GM23338 (cell line): ENCODE results near the gene GGT6. TPM values are rescaled to one million over a fixed set of nuclear protein-coding genes. Genes with fewer than 3 reads are reported as not detected.

Experiments
- ATAC-seq: fragments of 200-7000 bp; cut with Tn5 transposase; 3 replicates; pipeline ENCODE4 v1.9.1; 2020
- DNase-seq: peaks from one replicate; pipeline ENCODE4 v3.0.0-alpha.2; 2015; ENCODE audit warnings: low spot score
- H2AFZ ChIP-seq: fragments of 200-600 bp; sonication (generic); 2 replicates; pipeline ENCODE4 v1.8.0; 2016; ENCODE audit warnings: antibody characterized with exemption, mild to moderate bottlenecking, moderate library complexity
- H3F3A ChIP-seq: fragments of 200-600 bp; sonication (generic); replicated peaks from 2 replicates; pipeline ENCODE4 v1.8.0; 2017; ENCODE audit warnings: antibody characterized with exemption, mixed run types, low read depth
- H3K27ac ChIP-seq: fragments of 200-600 bp; sonication (generic); 2 replicates; pipeline ENCODE4 v1.6.1; 2016; ENCODE audit warnings: low read depth
- H3K27me3 ChIP-seq: fragments of 200-600 bp; sonication (generic); 2 replicates; pipeline ENCODE4 v1.8.0; 2016; ENCODE audit warnings: mild to moderate bottlenecking, mixed run types, moderate library complexity; ENCODE audit not compliant: insufficient read depth
- H3K36me3 ChIP-seq: fragments of 200-600 bp; sonication (generic); 2 replicates; pipeline ENCODE4 v1.8.0; 2016; ENCODE audit warnings: mild to moderate bottlenecking; ENCODE audit not compliant: insufficient read depth
- H3K4me1 ChIP-seq: fragments of 200-600 bp; sonication (generic); 2 replicates; pipeline ENCODE4 v1.8.0; 2016; ENCODE audit warnings: mild to moderate bottlenecking, moderate library complexity; ENCODE audit not compliant: insufficient read depth
- H3K4me2 ChIP-seq: fragments of 200-600 bp; sonication (generic); 2 replicates; pipeline ENCODE4 v1.7.1; 2017; ENCODE audit warnings: mixed run types
- H3K4me3 ChIP-seq: fragments of 200-600 bp; sonication (generic); 2 replicates; pipeline ENCODE4 v1.6.1; 2016; ENCODE audit warnings: mixed run types
- H3K79me2 ChIP-seq: fragments of 200-600 bp; sonication (generic); replicated peaks from 2 replicates; pipeline ENCODE4 v1.8.0; 2017; ENCODE audit warnings: mild to moderate bottlenecking; ENCODE audit not compliant: insufficient read depth
- H3K9me2 ChIP-seq: fragments of 200-600 bp; sonication (generic); 2 replicates; pipeline ENCODE4 v1.8.0; 2017; ENCODE audit not compliant: insufficient read depth
- H4K20me1 ChIP-seq: fragments of 200-600 bp; sonication (generic); replicated peaks from 2 replicates; pipeline ENCODE4 v1.8.0; 2017; ENCODE audit warnings: mild to moderate bottlenecking; ENCODE audit not compliant: insufficient read depth
- H3K27ac Mint-ChIP-seq: 2 replicates; pipeline ENCODE4 v1.8.0; 2020; ENCODE audit warnings: inconsistent platforms, mild to moderate bottlenecking, moderate library complexity, mixed read lengths
- H3K27me3 Mint-ChIP-seq: 3 replicates; pipeline ENCODE4 v1.8.0; 2022; ENCODE audit warnings: low read depth, mild to moderate bottlenecking, moderate library complexity, mixed read lengths, inconsistent platforms; ENCODE audit not compliant: insufficient read depth, poor library complexity
- H3K36me3 Mint-ChIP-seq: 3 replicates; pipeline ENCODE4 v1.8.0; 2021; ENCODE audit warnings: low read depth, mild to moderate bottlenecking, inconsistent platforms, moderate library complexity, mixed read lengths
- H3K4me1 Mint-ChIP-seq: 3 replicates; pipeline ENCODE4 v1.8.0; 2020; ENCODE audit warnings: mild to moderate bottlenecking, inconsistent platforms, mixed read lengths
- H3K4me3 Mint-ChIP-seq: 3 replicates; pipeline ENCODE4 v1.8.0; 2021; ENCODE audit warnings: moderate library complexity, mild to moderate bottlenecking, inconsistent platforms, mixed read lengths
- H3K9me3 Mint-ChIP-seq: 3 replicates; pipeline ENCODE4 v1.8.0; 2020; ENCODE audit warnings: moderate library complexity, mild to moderate bottlenecking, inconsistent platforms, mixed read lengths
- CREB1 ChIP-seq: fragments of 250-450 bp; sonication (Bioruptor Pico); IDR thresholded peaks from 2 replicates; pipeline ENCODE4 v1.5.0; 2020; ENCODE audit warnings: low read depth, mild to moderate bottlenecking, moderate library complexity
- CTCF ChIP-seq, 2 experiments: fragments of 200-600 bp in 1 of 2; sonication (generic) in 1 of 2; conservative IDR thresholded peaks; 2 replicates each; pipeline versions ENCODE4 v1.5.1 to v1.6.1; 2016 to 2017; ENCODE audit warnings: antibody characterized with exemption in 2 of 2, low read depth in 2 of 2, mild to moderate bottlenecking in 2 of 2, moderate library complexity in 1 of 2
- ETS1 ChIP-seq: IDR thresholded peaks from 2 replicates; pipeline ENCODE4 v1.6.1; 2016; ENCODE audit warnings: antibody characterized with exemption
- EZH2 ChIP-seq: fragments of 200-600 bp; sonication (generic); IDR thresholded peaks from one replicate; pipeline ENCODE4 v1.8.0; 2017; ENCODE audit warnings: antibody characterized with exemption, mild to moderate bottlenecking, low read depth; ENCODE audit not compliant: unreplicated experiment
- EZH2phosphoT487 ChIP-seq: fragments of 200-600 bp; sonication (generic); IDR thresholded peaks from one replicate; pipeline ENCODE4 v1.8.1; 2018; ENCODE audit warnings: antibody characterized with exemption; ENCODE audit not compliant: unreplicated experiment
- JUNB ChIP-seq: IDR thresholded peaks from one replicate; pipeline ENCODE4 v1.6.1; 2016; ENCODE audit warnings: antibody characterized with exemption; ENCODE audit not compliant: unreplicated experiment
- NANOG ChIP-seq: IDR thresholded peaks from 2 replicates; pipeline ENCODE4 v1.6.1; 2016; ENCODE audit warnings: antibody characterized with exemption, borderline replicate concordance
- POLR2AphosphoS5 ChIP-seq: IDR thresholded peaks from 2 replicates; pipeline ENCODE4 v1.6.1; 2016; ENCODE audit warnings: antibody characterized with exemption, low read depth
- REST ChIP-seq: IDR thresholded peaks from one replicate; pipeline ENCODE4 v1.6.1; 2018; ENCODE audit warnings: antibody characterized with exemption; ENCODE audit not compliant: unreplicated experiment
- STAT1 ChIP-seq: IDR thresholded peaks from one replicate; pipeline ENCODE4 v1.6.1; 2016; ENCODE audit warnings: antibody characterized with exemption; ENCODE audit not compliant: unreplicated experiment
- ZNF114 ChIP-seq: fragments of 250-450 bp; sonication (Bioruptor Pico); IDR thresholded peaks from 2 replicates; pipeline ENCODE4 v1.5.0; 2020; ENCODE audit warnings: mild to moderate bottlenecking, moderate library complexity
- ZNF331 ChIP-seq: fragments of 250-450 bp; sonication (Bioruptor Pico); IDR thresholded peaks from 2 replicates; pipeline ENCODE4 v1.5.0; 2020; ENCODE audit warnings: low read depth, mild to moderate bottlenecking, moderate library complexity
- ZNF462 ChIP-seq: fragments of 250-450 bp; sonication (Bioruptor Pico); IDR thresholded peaks from 2 replicates; pipeline ENCODE4 v1.5.0; 2020; ENCODE audit warnings: mild to moderate bottlenecking, moderate library complexity
- polyA plus RNA-seq: library from polyadenylated mRNA; unstranded; fragments of >200 nt; fragmentation: Nextera tagmentation; extraction: Ambion mirVana; gene quantifications from 2 replicates; pipeline ENCODE4 v1.2.1, GENCODE V29; 2016
- total RNA-seq: library from RNA; depleted of rRNA; stranded (reverse); fragments of >200 nt; shearing (Covaris generic); gene quantifications from 2 replicates; pipeline ENCODE4 v1.2.3, GENCODE V29; 2014

Gene GGT6
- total and polyA plus RNA-seq, 2 experiments from 2014 or later, result 0.24 TPM; not detected in 1

GRCh38 chr17:4556996-4557395, 3.4 kb downstream of the GGT6 start:
- TF ChIP-seq ZNF331 (CRISPR knock-in tag), result no peak
- TF ChIP-seq ZNF462, result no peak
- no peak for TF ChIP-seq REST
- TF ChIP-seq EZH2, result no peak
- no peak for TF ChIP-seq CTCF (conservative IDR thresholded peaks at IDR 0.05; ENCODE audit: low read depth in 2 of 2)
- no peak for TF ChIP-seq CREB1 (CRISPR knock-in tag)
- no peak for TF ChIP-seq STAT1
- TF ChIP-seq ETS1, result no peak
- no peak for TF ChIP-seq JUNB
- TF ChIP-seq NANOG, result no peak
- TF ChIP-seq EZH2phosphoT487, result no peak
- TF ChIP-seq POLR2AphosphoS5, result no peak
- no peak for TF ChIP-seq ZNF114 (CRISPR knock-in tag)
- no peaks in the 10 kb centered on the region for H3K9me3 Mint-ChIP-seq
- H3K36me3 Mint-ChIP-seq, result peaks cover 31% of the 10 kb centered on the region
- peaks cover 14% of the 10 kb centered on the region for H3K36me3 ChIP-seq
- H3K4me1 Mint-ChIP-seq, result peaks cover 35% of the 10 kb centered on the region
- peak overlapping the region; percentile 70; the same call in 1 of the 2 replicates for H2AFZ ChIP-seq
- H3K4me3 Mint-ChIP-seq, result no peak overlapping the region; the same call in 2 of the 3 replicates
- H4K20me1 ChIP-seq, result no peaks in the 10 kb centered on the region; the same call in none of the 2 replicates
- peaks cover 20% of the 10 kb centered on the region for H3K4me1 ChIP-seq
- H3K27ac ChIP-seq, result no peak overlapping the region
- H3K9me2 ChIP-seq, result no peaks in the 10 kb centered on the region
- no peaks in the 10 kb centered on the region for H3K27me3 ChIP-seq
- no peak overlapping the region for H3K4me2 ChIP-seq
- no peak for DNase-seq
- H3K79me2 ChIP-seq, result peaks cover 30% of the 10 kb centered on the region
- 0 out of 2 replicates have a peak, but pooled peaks cover 11% of the 10 kb centered on the region for H3F3A ChIP-seq
- no peak for ATAC-seq
- H3K27ac Mint-ChIP-seq, result no peak overlapping the region
- peaks cover 11% of the 10 kb centered on the region for H3K27me3 Mint-ChIP-seq
- H3K4me3 ChIP-seq, result no peak overlapping the region
